Measurements from ENCODE around the gene ZYX.

- TF ChIP-seq CTCF (conservative IDR thresholded peaks at IDR 0.05 in 1 of 2, IDR thresholded peaks at IDR 0.05 in 1 of 2; ENCODE audit: extremely low read depth in 1 of 2, insufficient read depth in 1 of 2, low read depth in 1 of 2, low read length in 2 of 2) = no peak
- TF ChIP-seq EZH2 (IDR thresholded peaks at IDR 0.05; ENCODE audit: borderline replicate concordance, low read length) = no peak
Measured at GRCh38 chr7:143354965-143355364, 26.2 kb upstream of the ZYX start.
